Measurements from ENCODE around the gene NUDCD2. TPM values are rescaled to one million over a fixed set of nuclear protein-coding genes. Genes with fewer than 3 reads are reported as not detected.

NUDCD2 gene
- total RNA-seq, 4 donors from 2014 or later: 3.1 to 8.5 (median 6.7) TPM

DNA sequence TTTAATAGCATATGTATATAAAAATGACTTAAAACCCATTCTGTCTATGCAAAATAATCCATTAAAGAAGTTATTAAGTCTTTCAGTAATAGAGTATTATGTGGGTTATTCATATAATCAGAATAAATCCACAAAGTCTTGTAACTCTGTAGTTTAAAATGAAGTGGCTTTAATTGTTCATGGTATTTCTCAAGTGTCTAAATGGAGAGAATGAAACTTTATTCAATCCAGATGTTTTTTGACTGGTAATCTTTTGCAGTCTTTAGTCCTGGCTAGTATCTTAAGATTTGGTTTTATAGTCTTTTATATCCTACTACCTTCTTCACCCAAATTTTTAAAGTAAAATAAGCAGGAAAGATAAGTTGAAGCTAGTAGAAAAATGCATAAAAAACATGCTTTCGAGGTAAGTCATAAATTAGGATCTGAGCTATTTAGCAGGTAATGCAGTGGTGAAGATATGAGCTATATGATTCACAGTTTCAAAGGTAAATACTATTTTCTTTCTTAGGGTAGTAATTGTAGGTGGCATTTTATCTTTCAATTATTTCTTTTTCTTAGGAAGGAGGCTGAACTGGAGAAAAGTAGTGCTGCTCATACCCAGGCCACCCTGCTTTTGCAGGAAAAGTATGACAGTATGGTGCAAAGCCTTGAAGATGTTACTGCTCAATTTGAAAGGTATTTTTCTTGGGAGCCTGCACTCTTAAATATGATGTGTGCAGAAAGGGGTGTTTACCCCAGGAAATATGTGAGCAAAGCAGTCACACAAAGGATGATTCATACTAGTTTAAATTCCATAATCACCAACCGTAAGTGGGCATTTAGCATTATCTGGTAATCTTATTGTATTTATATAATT is 18.5 kb upstream of the NUDCD2 start:
- H3K4me3 ChIP-seq (ENCODE audit: low read depth, poor library complexity, severe bottlenecking): no peak overlapping the region
- WGBS, 2 donors: 65 to 74% methylated on average over 2 of the region's 2 CpGs
- intact Hi-C loops (cut with DNase I; ENCODE audit: low total_unique reads): no loop called here
- no peak for TF ChIP-seq POLR2A (IDR thresholded peaks at IDR 0.05)
- TF ChIP-seq, protein P1, sequence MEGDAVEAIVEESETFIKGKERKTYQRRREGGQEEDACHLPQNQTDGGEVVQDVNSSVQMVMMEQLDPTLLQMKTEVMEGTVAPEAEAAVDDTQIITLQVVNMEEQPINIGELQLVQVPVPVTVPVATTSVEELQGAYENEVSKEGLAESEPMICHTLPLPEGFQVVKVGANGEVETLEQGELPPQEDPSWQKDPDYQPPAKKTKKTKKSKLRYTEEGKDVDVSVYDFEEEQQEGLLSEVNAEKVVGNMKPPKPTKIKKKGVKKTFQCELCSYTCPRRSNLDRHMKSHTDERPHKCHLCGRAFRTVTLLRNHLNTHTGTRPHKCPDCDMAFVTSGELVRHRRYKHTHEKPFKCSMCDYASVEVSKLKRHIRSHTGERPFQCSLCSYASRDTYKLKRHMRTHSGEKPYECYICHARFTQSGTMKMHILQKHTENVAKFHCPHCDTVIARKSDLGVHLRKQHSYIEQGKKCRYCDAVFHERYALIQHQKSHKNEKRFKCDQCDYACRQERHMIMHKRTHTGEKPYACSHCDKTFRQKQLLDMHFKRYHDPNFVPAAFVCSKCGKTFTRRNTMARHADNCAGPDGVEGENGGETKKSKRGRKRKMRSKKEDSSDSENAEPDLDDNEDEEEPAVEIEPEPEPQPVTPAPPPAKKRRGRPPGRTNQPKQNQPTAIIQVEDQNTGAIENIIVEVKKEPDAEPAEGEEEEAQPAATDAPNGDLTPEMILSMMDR (IDR thresholded peaks at IDR 0.05): no peak
- no peak for DNase-seq (ENCODE audit: low spot score in 2 of 2)

DNA sequence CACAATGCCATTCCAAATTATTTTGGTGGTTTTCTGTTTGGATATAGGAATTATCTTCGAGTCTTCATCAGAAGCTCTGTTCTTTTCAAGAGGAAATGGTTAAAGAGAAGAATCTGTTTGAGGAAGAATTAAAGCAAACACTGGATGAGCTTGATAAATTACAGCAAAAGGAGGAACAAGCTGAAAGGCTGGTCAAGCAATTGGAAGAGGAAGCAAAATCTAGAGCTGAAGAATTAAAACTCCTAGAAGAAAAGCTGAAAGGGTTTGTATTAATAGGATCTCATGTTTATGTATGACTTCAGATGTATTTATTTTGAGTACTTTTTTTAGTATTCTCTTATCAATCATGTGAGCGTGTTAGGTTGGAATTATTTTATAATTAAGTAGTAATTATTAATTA is 15.5 kb upstream of the NUDCD2 start:
- intact Hi-C loops (cut with DNase I; ENCODE audit: low total_unique reads): no loop called here

DNA sequence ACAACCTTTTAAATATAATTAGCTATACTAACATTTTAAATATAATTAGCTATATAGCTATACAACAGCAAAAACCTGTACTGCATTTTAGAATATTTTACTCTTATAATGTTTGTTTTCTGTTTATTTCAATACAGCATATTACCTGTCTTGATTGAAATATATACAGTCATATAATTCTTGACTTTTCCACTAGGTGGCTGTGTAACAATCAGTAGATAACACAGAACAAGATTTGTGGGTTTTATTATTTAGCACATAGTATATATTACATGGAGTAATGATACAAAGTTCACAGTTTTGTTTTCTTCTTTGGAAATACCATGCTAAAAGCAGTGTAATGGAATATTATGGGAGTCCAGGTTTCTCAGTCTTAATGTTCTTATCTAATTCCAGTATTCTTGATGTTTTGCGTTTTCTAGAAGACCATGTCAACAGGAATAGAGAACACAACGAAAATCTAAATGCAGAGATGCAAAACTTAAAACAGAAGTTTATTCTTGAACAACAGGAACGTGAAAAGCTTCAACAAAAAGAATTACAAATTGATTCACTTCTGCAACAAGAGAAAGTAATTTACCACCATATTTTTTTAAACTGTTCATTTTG is 13.8 kb upstream of the NUDCD2 start:
- no peak overlapping the region for H3K4me3 ChIP-seq (ENCODE audit: low read depth, poor library complexity, severe bottlenecking)
- DNase-seq (ENCODE audit: low spot score in 2 of 2): no peak
- TF ChIP-seq POLR2A (IDR thresholded peaks at IDR 0.05): no peak
- TF ChIP-seq, protein P1 (IDR thresholded peaks at IDR 0.05): no peak
- intact Hi-C loops (cut with DNase I; ENCODE audit: low total_unique reads): no loop called here
- 73 to 91% methylated on average over 3 of the region's 3 CpGs for WGBS, 2 donors

More for the DNA sequence above, 15.5 kb upstream of the NUDCD2 start:
- WGBS, 2 donors: 92% methylated on average over 2 of the region's 2 CpGs
- no peak for TF ChIP-seq POLR2A (IDR thresholded peaks at IDR 0.05)
- TF ChIP-seq, protein P1 (IDR thresholded peaks at IDR 0.05): no peak
- no peak overlapping the region for H3K4me3 ChIP-seq (ENCODE audit: low read depth, poor library complexity, severe bottlenecking)
- no peak for DNase-seq (ENCODE audit: low spot score in 2 of 2)

DNA sequence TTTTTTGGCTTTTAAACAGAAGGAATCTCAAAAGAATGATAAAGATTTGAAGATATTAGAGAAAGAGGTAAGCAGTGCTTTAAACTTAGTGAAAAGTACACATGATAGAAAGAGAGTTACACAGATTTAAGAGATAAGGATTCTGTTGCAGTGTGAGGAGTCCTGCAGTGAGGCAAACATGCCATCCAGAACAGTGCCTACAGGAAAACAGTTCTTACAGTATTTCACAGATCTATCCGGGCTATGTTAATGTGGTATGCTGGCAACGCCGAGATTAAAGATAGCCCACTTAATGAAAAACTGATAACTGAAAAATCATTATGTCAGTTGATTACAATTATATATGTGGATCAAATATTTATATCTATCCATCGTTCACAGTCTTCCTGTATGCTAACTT is 7.8 kb upstream of the NUDCD2 start:
- no peak for DNase-seq (ENCODE audit: low spot score in 2 of 2)
- TF ChIP-seq, protein P1 (IDR thresholded peaks at IDR 0.05): no peak
- TF ChIP-seq POLR2A (IDR thresholded peaks at IDR 0.05): no peak
- WGBS, 2 donors: 57 to 60% methylated on average over 4 of the region's 4 CpGs
- no peak overlapping the region for H3K4me3 ChIP-seq (ENCODE audit: low read depth, poor library complexity, severe bottlenecking)
- intact Hi-C loops (cut with DNase I; ENCODE audit: low total_unique reads): no loop called here

DNA sequence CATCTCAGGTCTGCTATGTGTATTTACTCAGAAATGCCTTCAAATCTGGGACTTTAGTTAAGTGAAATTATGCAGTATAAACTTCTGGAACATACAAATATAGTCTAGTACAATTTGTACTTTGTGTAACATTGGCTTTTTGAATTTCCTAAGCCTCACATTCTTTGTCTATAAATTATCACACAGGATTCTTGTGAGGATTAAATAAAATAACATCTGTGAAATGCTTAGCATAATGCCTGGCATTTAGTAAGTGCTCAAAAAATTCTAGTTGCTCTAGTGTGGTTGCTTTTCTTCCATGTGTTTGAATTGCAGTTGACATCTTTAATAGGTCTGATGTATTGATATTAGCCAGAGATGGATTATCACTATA is 3.1 kb upstream of the NUDCD2 start:
- TF ChIP-seq, protein P1 (IDR thresholded peaks at IDR 0.05): no peak
- no peak for TF ChIP-seq POLR2A (IDR thresholded peaks at IDR 0.05)
- intact Hi-C loops (cut with DNase I; ENCODE audit: low total_unique reads): no loop called here
- no peak for DNase-seq (ENCODE audit: low spot score in 2 of 2)
- H3K4me3 ChIP-seq (ENCODE audit: low read depth, poor library complexity, severe bottlenecking): no peak overlapping the region

Measured in lower leg skin (tissue), 4 donors.